ENCODE data around the gene TAF11L5.
"Not testable (repeated sequence)": the region's sequence is repeated elsewhere in the genome, so short reads cannot be mapped to it uniquely, and the experiment has no call there.

Gene TAF11L5

GRCh38 chr5:17492770-17493169 is 32.3 kb upstream of the TAF11L5 start:
- TF ChIP-seq, protein P1, sequence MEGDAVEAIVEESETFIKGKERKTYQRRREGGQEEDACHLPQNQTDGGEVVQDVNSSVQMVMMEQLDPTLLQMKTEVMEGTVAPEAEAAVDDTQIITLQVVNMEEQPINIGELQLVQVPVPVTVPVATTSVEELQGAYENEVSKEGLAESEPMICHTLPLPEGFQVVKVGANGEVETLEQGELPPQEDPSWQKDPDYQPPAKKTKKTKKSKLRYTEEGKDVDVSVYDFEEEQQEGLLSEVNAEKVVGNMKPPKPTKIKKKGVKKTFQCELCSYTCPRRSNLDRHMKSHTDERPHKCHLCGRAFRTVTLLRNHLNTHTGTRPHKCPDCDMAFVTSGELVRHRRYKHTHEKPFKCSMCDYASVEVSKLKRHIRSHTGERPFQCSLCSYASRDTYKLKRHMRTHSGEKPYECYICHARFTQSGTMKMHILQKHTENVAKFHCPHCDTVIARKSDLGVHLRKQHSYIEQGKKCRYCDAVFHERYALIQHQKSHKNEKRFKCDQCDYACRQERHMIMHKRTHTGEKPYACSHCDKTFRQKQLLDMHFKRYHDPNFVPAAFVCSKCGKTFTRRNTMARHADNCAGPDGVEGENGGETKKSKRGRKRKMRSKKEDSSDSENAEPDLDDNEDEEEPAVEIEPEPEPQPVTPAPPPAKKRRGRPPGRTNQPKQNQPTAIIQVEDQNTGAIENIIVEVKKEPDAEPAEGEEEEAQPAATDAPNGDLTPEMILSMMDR (IDR thresholded peaks at IDR 0.05; ENCODE audit: insufficient read depth, low read depth, low read length, missing control alignments), result no peak
- DNase-seq (ENCODE audit: low read depth), result no peak
- no peak overlapping the region for H3K4me3 ChIP-seq (ENCODE audit: low read depth, low read length)

DNA sequence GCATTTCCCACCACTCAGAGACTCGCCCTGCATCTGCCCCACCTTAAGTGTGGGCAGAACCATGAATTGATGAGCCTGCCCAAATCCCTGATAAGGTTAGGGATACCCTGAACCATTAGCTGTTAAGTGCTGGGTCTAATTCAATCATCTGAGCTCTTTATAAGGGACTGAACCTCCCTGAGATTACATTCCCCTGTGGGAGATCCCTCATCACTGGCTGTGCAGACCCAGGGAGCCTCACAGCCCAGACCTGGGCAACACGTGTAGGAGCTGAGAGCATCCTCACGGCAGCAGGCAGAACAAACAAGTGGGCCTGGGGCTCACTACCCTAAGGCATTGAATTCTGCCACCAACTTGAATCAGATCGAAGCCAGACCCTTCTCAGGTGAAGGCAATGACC is 27.6 kb upstream of the TAF11L5 start:
- no peak overlapping the region for H3K4me3 ChIP-seq (ENCODE audit: low read depth, low read length)
- DNase-seq (ENCODE audit: low read depth), result no peak
- TF ChIP-seq, protein P1 (IDR thresholded peaks at IDR 0.05; ENCODE audit: insufficient read depth, low read depth, low read length, missing control alignments), result no peak

- not testable (repeated sequence) for H3K4me3 ChIP-seq (ENCODE audit: low read depth, low read length); DNase-seq (ENCODE audit: low read depth)
Observed at GRCh38 chr5:17497931-17498330, 27.1 kb upstream of the TAF11L5 start, which contains the start of gene TAF11L2. Gene TAF11L2, plus strand, starts transcription at chr5:17498231.

- TF ChIP-seq, protein P1 (IDR thresholded peaks at IDR 0.05; ENCODE audit: insufficient read depth, low read depth, low read length, missing control alignments), result no peak
- H3K4me3 ChIP-seq (ENCODE audit: low read depth, low read length), result no peak overlapping the region
- no peak for DNase-seq (ENCODE audit: low read depth)
Observed at GRCh38 chr5:17511775-17512325, 13.2 kb upstream of the TAF11L5 start.

- not testable (repeated sequence) for H3K4me3 ChIP-seq (ENCODE audit: low read depth, low read length); DNase-seq (ENCODE audit: low read depth)
Observed at GRCh38 chr5:17517526-17517925, 7.5 kb upstream of the TAF11L5 start.

DNA sequence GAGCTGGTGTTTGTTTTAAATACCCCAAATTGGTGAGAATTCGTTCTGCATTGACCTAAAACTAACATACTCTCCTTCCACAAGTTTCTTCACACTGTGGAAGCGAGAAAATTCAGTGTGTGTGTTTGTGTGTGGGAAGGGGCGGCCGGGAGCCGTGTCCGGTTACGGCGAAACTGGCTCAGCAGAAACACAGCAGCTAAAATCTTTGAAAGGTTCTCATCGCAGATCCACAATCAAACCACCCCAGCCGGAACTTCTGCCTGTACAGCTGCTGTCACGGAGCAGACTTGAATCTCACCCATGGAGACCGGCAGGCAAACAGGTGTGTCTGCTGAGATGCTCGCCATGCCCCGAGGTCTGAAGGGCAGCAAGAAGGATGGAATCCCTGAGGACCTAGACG is 7.0 kb upstream of the TAF11L5 start, which contains the start of gene TAF11L3:
TAF11L3 (plus strand) TSS at position 301 of the 400 bp plus-strand sequence.
- DNase-seq (ENCODE audit: low read depth); H3K4me3 ChIP-seq (ENCODE audit: low read depth, low read length): not testable (repeated sequence)

GRCh38 chr5:17519508-17519907 is 5.5 kb upstream of the TAF11L5 start:
- H3K4me3 ChIP-seq (ENCODE audit: low read depth, low read length); DNase-seq (ENCODE audit: low read depth): not testable (repeated sequence)

DNA sequence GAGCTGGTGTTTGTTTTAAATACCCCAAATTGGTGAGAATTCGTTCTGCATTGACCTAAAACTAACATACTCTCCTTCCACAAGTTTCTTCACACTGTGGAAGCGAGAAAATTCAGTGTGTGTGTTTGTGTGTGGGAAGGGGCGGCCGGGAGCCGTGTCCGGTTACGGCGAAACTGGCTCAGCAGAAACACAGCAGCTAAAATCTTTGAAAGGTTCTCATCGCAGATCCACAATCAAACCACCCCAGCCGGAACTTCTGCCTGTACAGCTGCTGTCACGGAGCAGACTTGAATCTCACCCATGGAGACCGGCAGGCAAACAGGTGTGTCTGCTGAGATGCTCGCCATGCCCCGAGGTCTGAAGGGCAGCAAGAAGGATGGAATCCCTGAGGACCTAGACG is 3.5 kb upstream of the TAF11L5 start, which contains the start of gene TAF11L4:
TAF11L4 (plus strand) TSS at position 301 of the 400 bp plus-strand sequence.
- not testable (repeated sequence) for H3K4me3 ChIP-seq (ENCODE audit: low read depth, low read length); DNase-seq (ENCODE audit: low read depth)

DNA sequence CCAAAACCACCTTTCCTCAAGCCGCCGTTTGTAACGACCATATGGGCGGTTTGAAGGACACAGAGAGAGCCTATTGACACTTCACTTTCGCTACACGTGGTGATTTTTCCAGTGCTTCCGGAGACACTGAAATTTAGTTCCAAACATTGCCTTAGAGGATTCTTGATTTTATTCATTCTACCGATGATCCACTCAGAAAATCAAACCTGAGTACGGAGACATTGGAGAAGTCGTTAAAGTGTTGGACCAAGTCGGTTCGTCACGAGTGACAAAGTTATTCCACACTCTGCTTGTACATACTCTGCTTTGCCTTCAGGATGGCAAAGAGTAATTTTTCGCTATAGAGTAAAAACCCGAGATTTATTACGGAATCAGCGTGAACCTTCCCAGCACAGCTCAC is 1.5 kb downstream of the TAF11L5 start:
- peak; percentile 26 for DNase-seq (ENCODE audit: low read depth)
- not testable (repeated sequence) for H3K4me3 ChIP-seq (ENCODE audit: low read depth, low read length)

DNA sequence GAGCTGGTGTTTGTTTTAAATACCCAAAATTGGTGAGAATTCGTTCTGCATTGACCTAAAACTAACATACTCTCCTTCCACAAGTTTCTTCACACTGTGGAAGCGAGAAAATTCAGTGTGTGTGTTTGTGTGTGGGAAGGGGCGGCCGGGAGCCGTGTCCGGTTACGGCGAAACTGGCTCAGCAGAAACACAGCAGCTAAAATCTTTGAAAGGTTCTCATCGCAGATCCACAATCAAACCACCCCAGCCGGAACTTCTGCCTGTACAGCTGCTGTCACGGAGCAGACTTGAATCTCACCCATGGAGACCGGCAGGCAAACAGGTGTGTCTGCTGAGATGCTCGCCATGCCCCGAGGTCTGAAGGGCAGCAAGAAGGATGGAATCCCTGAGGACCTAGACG is 3.3 kb downstream of the TAF11L5 start, which contains the start of gene TAF11L6:
TAF11L6 (plus strand) TSS at position 301 of the 400 bp plus-strand sequence.
- not testable (repeated sequence) for DNase-seq (ENCODE audit: low read depth); H3K4me3 ChIP-seq (ENCODE audit: low read depth, low read length)
